Measurements from ENCODE around the gene GM2A.
"Not testable (repeated sequence)": the region's sequence is repeated elsewhere in the genome, so short reads cannot be mapped to it uniquely, and the experiment has no call there.

Gene GM2A

GRCh38 chr5:151228986-151229385, 24.0 kb upstream of the GM2A start:
- TF ChIP-seq, protein P1, sequence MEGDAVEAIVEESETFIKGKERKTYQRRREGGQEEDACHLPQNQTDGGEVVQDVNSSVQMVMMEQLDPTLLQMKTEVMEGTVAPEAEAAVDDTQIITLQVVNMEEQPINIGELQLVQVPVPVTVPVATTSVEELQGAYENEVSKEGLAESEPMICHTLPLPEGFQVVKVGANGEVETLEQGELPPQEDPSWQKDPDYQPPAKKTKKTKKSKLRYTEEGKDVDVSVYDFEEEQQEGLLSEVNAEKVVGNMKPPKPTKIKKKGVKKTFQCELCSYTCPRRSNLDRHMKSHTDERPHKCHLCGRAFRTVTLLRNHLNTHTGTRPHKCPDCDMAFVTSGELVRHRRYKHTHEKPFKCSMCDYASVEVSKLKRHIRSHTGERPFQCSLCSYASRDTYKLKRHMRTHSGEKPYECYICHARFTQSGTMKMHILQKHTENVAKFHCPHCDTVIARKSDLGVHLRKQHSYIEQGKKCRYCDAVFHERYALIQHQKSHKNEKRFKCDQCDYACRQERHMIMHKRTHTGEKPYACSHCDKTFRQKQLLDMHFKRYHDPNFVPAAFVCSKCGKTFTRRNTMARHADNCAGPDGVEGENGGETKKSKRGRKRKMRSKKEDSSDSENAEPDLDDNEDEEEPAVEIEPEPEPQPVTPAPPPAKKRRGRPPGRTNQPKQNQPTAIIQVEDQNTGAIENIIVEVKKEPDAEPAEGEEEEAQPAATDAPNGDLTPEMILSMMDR (IDR thresholded peaks at IDR 0.05; ENCODE audit: insufficient read depth, low read length, poor library complexity, severe bottlenecking) = no peak
- no peaks in the 10 kb centered on the region for H3K36me3 ChIP-seq (ENCODE audit: control insufficient read depth, insufficient read depth, low read length)
- no peaks in the 10 kb centered on the region for H3K27me3 ChIP-seq (replicated peaks; ENCODE audit: control insufficient read depth, insufficient read depth, low read length)
- H3K4me3 ChIP-seq (replicated peaks; ENCODE audit: low read depth, low read length) = no peak overlapping the region
- DNase-seq (ENCODE audit: extremely low read depth, insufficient read length) = no peak

GRCh38 chr5:151230048-151230680, 22.8 kb upstream of the GM2A start:
- TF ChIP-seq, protein P1 (IDR thresholded peaks at IDR 0.05; ENCODE audit: insufficient read depth, low read length, poor library complexity, severe bottlenecking) = no peak
- Histone ChIP-seq H3K4me3 (replicated peaks; ENCODE audit: low read depth, low read length) (no peak overlapping the region), H3K36me3 (ENCODE audit: control insufficient read depth, insufficient read depth, low read length) (no peaks in the 10 kb centered on the region), H3K27me3 (replicated peaks; ENCODE audit: control insufficient read depth, insufficient read depth, low read length) (no peaks in the 10 kb centered on the region)
- DNase-seq (ENCODE audit: extremely low read depth, insufficient read length) = no peak

GRCh38 chr5:151231359-151231758, 21.6 kb upstream of the GM2A start:
- no peak overlapping the region for H3K4me3 ChIP-seq (replicated peaks; ENCODE audit: low read depth, low read length)
- DNase-seq (ENCODE audit: extremely low read depth, insufficient read length) = no peak
- no peaks in the 10 kb centered on the region for H3K36me3 ChIP-seq (ENCODE audit: control insufficient read depth, insufficient read depth, low read length)
- TF ChIP-seq, protein P1 (IDR thresholded peaks at IDR 0.05; ENCODE audit: insufficient read depth, low read length, poor library complexity, severe bottlenecking) = no peak
- H3K27me3 ChIP-seq (replicated peaks; ENCODE audit: control insufficient read depth, insufficient read depth, low read length) = no peaks in the 10 kb centered on the region

DNA sequence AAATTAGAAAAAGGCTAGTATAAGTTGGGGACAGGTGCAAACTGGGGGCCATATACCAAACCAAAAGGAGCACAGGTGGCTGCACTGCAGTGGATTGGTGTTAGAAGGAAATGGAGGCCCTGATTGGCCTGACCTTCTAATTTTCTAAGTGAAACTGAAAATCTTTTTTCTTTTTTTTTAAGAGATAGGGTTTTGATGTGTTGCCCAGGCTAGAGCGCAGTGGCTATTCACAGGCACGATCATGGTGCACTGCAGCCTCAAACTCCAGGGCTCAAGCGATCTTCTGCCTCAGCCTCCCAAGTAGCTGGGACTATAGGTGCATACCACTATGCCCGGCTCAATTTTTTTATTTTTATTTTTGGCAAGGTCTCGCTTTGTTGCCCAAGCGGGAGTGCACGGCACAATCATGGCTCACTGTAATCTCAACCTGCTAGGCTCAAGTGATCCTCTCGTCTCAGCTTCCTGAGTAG, 19.3 kb upstream of the GM2A start:
- no peaks in the 10 kb centered on the region for H3K27me3 ChIP-seq (replicated peaks; ENCODE audit: control insufficient read depth, insufficient read depth, low read length)
- TF ChIP-seq, protein P1 (IDR thresholded peaks at IDR 0.05; ENCODE audit: insufficient read depth, low read length, poor library complexity, severe bottlenecking) = no peak
- no peak for DNase-seq (ENCODE audit: extremely low read depth, insufficient read length)
- H3K4me3 ChIP-seq (replicated peaks; ENCODE audit: low read depth, low read length) = peak overlapping the region; percentile 36; the same call in 1 of the 2 replicates
- no peaks in the 10 kb centered on the region for H3K36me3 ChIP-seq (ENCODE audit: control insufficient read depth, insufficient read depth, low read length)

DNA sequence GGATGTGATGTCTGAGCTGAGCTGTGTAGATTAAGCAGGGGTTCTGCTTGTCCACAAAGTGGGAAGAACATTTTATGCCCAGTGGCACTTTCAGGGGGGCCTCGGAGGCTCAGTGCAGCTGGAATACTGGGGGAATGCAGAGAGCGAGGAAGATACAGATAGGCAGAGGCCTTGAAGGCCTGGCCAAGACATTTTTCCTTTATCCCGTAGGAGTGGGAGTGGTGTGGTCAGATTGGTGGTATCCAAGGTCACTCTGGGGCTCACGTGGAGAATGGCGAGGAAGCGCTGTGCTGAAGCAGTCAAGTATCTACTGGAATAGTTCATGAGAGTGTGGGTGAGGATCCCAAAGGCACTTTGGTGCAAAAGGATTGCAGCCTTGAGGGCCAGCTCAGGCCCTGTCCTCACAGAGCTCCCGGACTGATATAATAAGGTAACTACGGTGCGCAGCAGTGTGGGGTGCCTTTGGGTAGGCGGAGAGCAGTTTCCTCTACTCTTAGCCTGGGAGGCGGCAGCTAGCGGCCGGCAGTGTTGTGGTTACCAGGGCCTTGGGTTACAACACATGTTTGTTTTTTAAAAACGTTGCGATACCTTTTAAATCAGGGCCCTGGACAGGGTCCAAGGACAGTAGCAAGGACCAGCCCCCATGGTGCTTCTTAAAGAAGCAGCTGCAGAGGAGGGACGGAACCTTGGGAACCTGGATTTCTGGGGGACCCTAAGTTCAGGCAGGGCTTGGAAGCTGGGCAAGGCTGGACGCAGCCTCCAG, 18.3 kb upstream of the GM2A start:
- no peak overlapping the region for H3K4me3 ChIP-seq (replicated peaks; ENCODE audit: low read depth, low read length)
- TF ChIP-seq, protein P1 (IDR thresholded peaks at IDR 0.05; ENCODE audit: insufficient read depth, low read length, poor library complexity, severe bottlenecking) = peak; percentile 1
- H3K27me3 ChIP-seq (replicated peaks; ENCODE audit: control insufficient read depth, insufficient read depth, low read length) = no peaks in the 10 kb centered on the region
- peak; percentile 67 for DNase-seq (ENCODE audit: extremely low read depth, insufficient read length)
- H3K36me3 ChIP-seq (ENCODE audit: control insufficient read depth, insufficient read depth, low read length) = no peaks in the 10 kb centered on the region

DNA sequence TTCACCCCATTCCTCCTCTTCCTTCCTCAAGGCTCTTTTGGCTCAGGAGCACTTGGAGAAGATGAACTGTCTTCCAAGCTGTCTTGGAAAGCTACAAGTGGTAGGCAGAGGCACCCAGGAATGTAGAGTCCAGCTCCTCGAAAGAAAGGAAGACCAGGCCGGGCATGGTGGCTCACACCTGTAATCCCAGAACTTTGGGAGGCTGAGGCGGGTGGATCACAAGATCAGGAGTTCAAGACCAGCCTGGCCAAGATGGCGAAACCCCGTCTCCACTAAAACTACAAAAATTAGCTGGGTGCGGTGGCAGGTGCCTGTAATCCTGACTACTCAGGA, 17.8 kb upstream of the GM2A start:
- H3K4me3 ChIP-seq (replicated peaks; ENCODE audit: low read depth, low read length); H3K36me3 ChIP-seq (ENCODE audit: control insufficient read depth, insufficient read depth, low read length); DNase-seq (ENCODE audit: extremely low read depth, insufficient read length); H3K27me3 ChIP-seq (replicated peaks; ENCODE audit: control insufficient read depth, insufficient read depth, low read length): not testable (repeated sequence)

All from GM06990 (cell line).